A549 treated with DMSO at 1 μM for 4 hours (cell line): Measurements from ENCODE around the gene FOXC2. TPM values are rescaled to one million over a fixed set of nuclear protein-coding genes. Genes with fewer than 3 reads are reported as not detected.

ENCODE experiments used
- total RNA-seq: library from RNA; stranded (reverse); fragments of 200-300 nt; extraction: Qiagen RNA extraction; gene quantifications from 5 replicates; pipeline ENCODE4 v1.2.3, GENCODE V29; 2022; ENCODE audit warnings: low read depth

The FOXC2 gene
- total RNA-seq, result 1.7 to 2.1 TPM (median 2.0 TPM) in 5 replicates

DNA sequence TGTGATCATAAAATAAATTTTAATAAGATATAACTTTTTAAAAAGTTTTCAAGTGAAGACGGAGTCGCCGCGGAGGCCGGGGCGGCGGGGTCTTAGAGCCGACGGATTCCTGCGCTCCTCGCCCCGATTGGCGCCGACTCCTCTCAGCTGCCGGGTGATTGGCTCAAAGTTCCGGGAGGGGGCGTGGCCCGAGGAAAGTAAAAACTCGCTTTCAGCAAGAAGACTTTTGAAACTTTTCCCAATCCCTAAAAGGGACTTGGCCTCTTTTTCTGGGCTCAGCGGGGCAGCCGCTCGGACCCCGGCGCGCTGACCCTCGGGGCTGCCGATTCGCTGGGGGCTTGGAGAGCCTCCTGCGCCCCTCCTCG is at the start of gene FOXC2:
Gene FOXC2 (plus strand): TSS at position 229 of the 365 bp plus-strand sequence. CDS start 507 bp downstream, outside the sequence.

DNA sequence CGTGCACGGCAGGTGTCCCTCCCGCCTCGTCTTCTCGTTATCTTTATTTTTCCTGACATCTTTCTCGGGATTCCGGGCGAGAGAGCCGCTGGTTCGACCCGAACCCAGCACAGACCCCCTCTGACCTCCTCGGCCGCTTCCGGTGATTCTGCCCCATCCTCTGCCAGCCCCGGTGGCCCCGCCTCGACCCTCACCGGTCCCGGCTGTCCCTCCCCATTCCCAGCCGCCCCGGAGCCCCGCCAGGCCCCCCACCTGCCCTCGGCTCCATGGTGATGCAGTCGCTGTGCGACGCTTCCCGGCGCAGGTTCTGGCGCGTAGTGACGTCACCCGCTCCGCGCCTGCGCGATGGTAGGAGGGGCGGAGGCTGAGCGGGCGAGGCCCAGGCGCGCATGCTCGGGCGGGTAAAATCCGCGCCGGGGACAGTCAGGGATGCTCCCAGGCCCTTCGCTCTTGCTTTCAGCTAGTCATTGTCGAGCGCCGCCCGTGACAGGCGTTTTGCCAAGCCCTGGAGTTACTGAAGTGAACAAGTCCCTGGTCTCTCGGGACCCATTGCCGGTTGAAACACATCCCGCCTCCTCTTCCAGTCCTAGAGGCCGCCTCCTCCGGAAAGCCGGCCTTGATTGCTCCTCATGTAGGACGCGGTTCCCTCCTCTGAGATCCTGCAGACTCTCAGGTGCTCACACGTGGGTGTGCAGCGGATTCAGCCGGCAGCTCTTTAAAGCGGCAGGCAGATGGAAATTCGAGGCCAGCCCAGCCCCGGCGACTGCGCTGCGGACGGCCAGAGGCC is 11.5 kb upstream of the FOXC2 start, which contains the start of gene MTHFSD:
Gene MTHFSD (minus strand): TSS at position 319 of the 787 bp plus-strand sequence. CDS start 51 bp downstream, at position 268.

DNA sequence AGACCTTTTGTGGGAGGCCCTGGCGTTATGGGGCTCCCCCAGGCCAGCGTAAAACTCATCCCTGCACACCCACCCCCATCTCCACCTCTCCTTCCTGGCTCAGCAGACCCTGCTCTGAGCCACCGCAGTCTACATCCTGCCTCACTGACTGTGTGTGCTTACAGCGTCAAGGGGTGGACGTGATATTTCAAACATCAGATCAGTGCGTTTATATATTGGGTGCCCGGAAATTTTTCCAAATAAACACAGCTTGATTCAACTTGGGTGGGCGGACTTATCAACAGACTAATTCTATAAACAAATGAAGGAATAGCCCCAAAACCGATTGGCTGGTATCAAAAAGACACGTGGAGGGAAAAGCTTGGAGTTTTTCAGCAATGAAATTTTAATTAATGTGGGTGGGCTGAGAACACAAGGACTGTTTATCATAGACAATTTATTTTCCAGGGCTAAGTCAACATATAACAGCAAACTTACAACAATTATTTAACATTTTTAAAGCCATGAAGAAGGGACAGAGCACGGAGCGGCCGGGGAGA is 11.5 kb downstream of the FOXC2 start, which contains the start of gene FOXL1:
Gene FOXL1 (plus strand): TSS at position 489 of the 539 bp plus-strand sequence. CDS start 175 bp downstream, outside the sequence.

Other genes with a start within 250 kb of the FOXC2 start
- gene FOXF1, start 56.3 kb upstream of the FOXC2 start, total RNA-seq, result not detected in 5 replicates
- gene MTHFSD, start 11.6 kb upstream of the FOXC2 start, total RNA-seq, result 10.1 to 12.3 TPM (median 11.9 TPM) in 5 replicates
- gene FOXL1, start 11.7 kb downstream of the FOXC2 start, total RNA-seq, result 0.67 to 1.3 TPM (median 0.86 TPM) in 5 replicates